Muscle of leg (tissue), 11 donors: ENCODE data around the gene CACNA1H. TPM values are rescaled to one million over a fixed set of nuclear protein-coding genes. Genes with fewer than 3 reads are reported as not detected.
"Not testable (repeated sequence)": the region's sequence is repeated elsewhere in the genome, so short reads cannot be mapped to it uniquely, and the experiment has no call there.

Source experiments
- DNase-seq: peaks from one replicate; pipeline ENCODE4 v3.0.0; 2013
- H3K27ac ChIP-seq: one replicate; pipeline ENCODE4 v1.5.1; 2013; ENCODE audit warnings: mild to moderate bottlenecking, low read length, control low read depth
- H3K27me3 ChIP-seq: one replicate; pipeline ENCODE4 v1.6.1; 2013; ENCODE audit warnings: low read length; ENCODE audit not compliant: control insufficient read depth, insufficient read depth
- H3K36me3 ChIP-seq: one replicate; pipeline ENCODE4 v1.6.1; 2013; ENCODE audit warnings: low read length; ENCODE audit not compliant: control insufficient read depth, insufficient read depth
- H3K4me1 ChIP-seq: one replicate; pipeline ENCODE4 v1.6.1; 2013; ENCODE audit warnings: low read length; ENCODE audit not compliant: control insufficient read depth, insufficient read depth
- H3K4me3 ChIP-seq: one replicate; pipeline ENCODE4 v1.5.1; 2013; ENCODE audit warnings: low read length, control low read depth
- H3K9me3 ChIP-seq: replicated peaks from 2 replicates; pipeline ENCODE4 v1.6.1; 2013; ENCODE audit warnings: low read depth, low read length; ENCODE audit not compliant: control insufficient read depth
- WGBS: methylation state at CpG from one replicate; pipeline ENCODE4 v1.1.5; 2013; ENCODE audit warnings: missing lambda C conversion rate; ENCODE audit not compliant: insufficient coverage; 5-methylcytosine and 5-hydroxymethylcytosine counted together
- polyA plus RNA-seq, 8 donors: library from polyadenylated mRNA; unstranded; fragments of 120-200 nt; gene quantifications; one replicate each; pipeline versions ENCODE4 v1.2.1 to v1.2.3, GENCODE V29; 2013; ENCODE audit warnings: inconsistent platforms in 1 of 8, low replicate concordance in 1 of 8; ENCODE audit not compliant: insufficient read length in 8 of 8, insufficient read depth in 1 of 8
- total RNA-seq: library from RNA; stranded (reverse); fragments of 120-200 nt; gene quantifications from one replicate; pipeline ENCODE4 v1.2.4, GENCODE V29; 2013

Gene CACNA1H
- total and polyA plus RNA-seq, 9 donors = 20.7 to 56.0 (median 39.5) TPM

GRCh38 chr16:1249031-1249755 is 96.3 kb downstream of the CACNA1H start:
- DNase-seq, H3K36me3 ChIP-seq, H3K27ac ChIP-seq, H3K9me3 ChIP-seq, H3K4me1 ChIP-seq, H3K4me3 ChIP-seq: not testable (repeated sequence)
- H3K27me3 ChIP-seq = peaks cover 22% of the 10 kb centered on the region
- WGBS = no CpG with 5 or more reads among the region's 43 CpGs

- H3K4me3 ChIP-seq, H3K27ac ChIP-seq, H3K36me3 ChIP-seq, H3K4me1 ChIP-seq, H3K9me3 ChIP-seq, DNase-seq: not testable (repeated sequence)
- peaks cover 10% of the 10 kb centered on the region for H3K27me3 ChIP-seq
- WGBS = no CpG with 5 or more reads among the region's 47 CpGs
Measured at GRCh38 chr16:1253701-1254364, 100.9 kb downstream of the CACNA1H start.

GRCh38 chr16:1254821-1255220 is 101.9 kb downstream of the CACNA1H start:
- H3K4me3 ChIP-seq, H3K4me1 ChIP-seq, DNase-seq, H3K27ac ChIP-seq, H3K36me3 ChIP-seq, H3K9me3 ChIP-seq: not testable (repeated sequence)
- 80% methylated on average over 3 of the region's 3 CpGs for WGBS
- peaks cover 20% of the 10 kb centered on the region for H3K27me3 ChIP-seq

GRCh38 chr16:1255276-1256122 is 102.6 kb downstream of the CACNA1H start, which contains the start of gene TPSD1:
TSS of gene TPSD1 (plus strand) at chr16:1256069. CDS start at chr16:1256281, 212 bp downstream.
- H3K27ac ChIP-seq, H3K9me3 ChIP-seq, H3K36me3 ChIP-seq, H3K4me3 ChIP-seq, DNase-seq, H3K4me1 ChIP-seq: not testable (repeated sequence)
- WGBS = 69% methylated on average over 14 of the region's 26 CpGs
- peaks cover 27% of the 10 kb centered on the region for H3K27me3 ChIP-seq

GRCh38 chr16:1256296-1256873 is 103.5 kb downstream of the CACNA1H start:
- not testable (repeated sequence) for H3K36me3 ChIP-seq, H3K9me3 ChIP-seq, H3K4me3 ChIP-seq, DNase-seq, H3K4me1 ChIP-seq, H3K27ac ChIP-seq
- H3K27me3 ChIP-seq = peaks cover 36% of the 10 kb centered on the region
- WGBS = 80% methylated on average over 4 of the region's 23 CpGs

- Histone ChIP-seq H3K9me3 (no peaks in the 10 kb centered on the region), H3K36me3 (no peaks in the 10 kb centered on the region), H3K27ac (no peak overlapping the region), H3K4me3 (no peak overlapping the region), H3K27me3 (peaks cover 41% of the 10 kb centered on the region), H3K4me1 (peaks cover 5% of the 10 kb centered on the region)
- DNase-seq = no peak
- 78% methylated on average over 11 of the region's 22 CpGs for WGBS
Measured at GRCh38 chr16:1256874-1257322, 104.0 kb downstream of the CACNA1H start.

- no peak overlapping the region for H3K4me3 ChIP-seq
- H3K4me1 ChIP-seq = peaks cover 5% of the 10 kb centered on the region
- H3K36me3 ChIP-seq = no peaks in the 10 kb centered on the region
- H3K27ac ChIP-seq = no peak overlapping the region
- no peaks in the 10 kb centered on the region for H3K9me3 ChIP-seq
- peaks cover 49% of the 10 kb centered on the region for H3K27me3 ChIP-seq
- 71% methylated on average over 33 of the region's 34 CpGs for WGBS
- no peak for DNase-seq
Measured at GRCh38 chr16:1257561-1258224, 104.8 kb downstream of the CACNA1H start.

- WGBS = 69% methylated on average over 12 of the region's 12 CpGs
- DNase-seq = no peak
- Histone ChIP-seq H3K27me3 (peaks cover 54% of the 10 kb centered on the region), H3K36me3 (no peaks in the 10 kb centered on the region), H3K4me1 (peaks cover 5% of the 10 kb centered on the region), H3K9me3 (no peaks in the 10 kb centered on the region), H3K4me3 (no peak overlapping the region), H3K27ac (no peak overlapping the region)
Measured at GRCh38 chr16:1258225-1258600, 105.3 kb downstream of the CACNA1H start.

GRCh38 chr16:1258906-1259759 is 106.2 kb downstream of the CACNA1H start:
- no peak overlapping the region for H3K4me3 ChIP-seq
- H3K9me3 ChIP-seq = no peaks in the 10 kb centered on the region
- no peak for DNase-seq
- peaks cover 57% of the 10 kb centered on the region for H3K27me3 ChIP-seq
- H3K27ac ChIP-seq = no peak overlapping the region
- H3K36me3 ChIP-seq = no peaks in the 10 kb centered on the region
- WGBS = 9% methylated on average over 36 of the region's 42 CpGs
- peaks cover 5% of the 10 kb centered on the region for H3K4me1 ChIP-seq
